ENCODE results near the gene ZBTB40. TPM values are rescaled to one million over a fixed set of nuclear protein-coding genes. Genes with fewer than 3 reads are reported as not detected.

Gene ZBTB40
- total RNA-seq, 1 experiment from 2014 or later: 16.3 TPM

DNA sequence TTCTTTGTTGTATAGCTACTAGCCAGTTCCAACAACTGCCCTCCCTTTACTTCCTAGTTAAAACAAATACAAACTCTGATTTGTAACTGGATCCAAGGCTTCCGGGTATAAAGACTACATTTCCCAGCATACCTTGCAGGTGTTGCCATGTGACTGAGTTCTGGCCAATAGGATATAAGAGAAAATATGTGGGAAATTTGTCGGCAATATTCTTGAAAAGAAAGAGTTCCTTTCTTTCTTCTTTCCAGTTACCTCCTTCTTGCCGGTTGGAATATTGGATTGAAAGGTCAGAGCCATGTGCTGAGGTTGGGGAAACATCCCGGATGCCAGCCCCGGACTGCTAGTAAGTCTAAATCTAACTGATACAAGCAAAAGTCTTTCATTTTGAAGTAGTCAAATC, 23.0 kb upstream of the ZBTB40 start:
- Mint-ChIP-seq H3K4me1 (no peaks in the 10 kb centered on the region), H3K9me3 (peaks cover 0 to 3% of the 10 kb centered on the region in 2 experiments; a peak in 2 of 5 replicates), H3K27me3 (ENCODE audit: low read depth) (no peaks in the 10 kb centered on the region), H3K36me3 (ENCODE audit: insufficient read depth in 1 of 3, low read depth in 3 of 3) (peaks cover 0 to 4% (median 0%) of the 10 kb centered on the region in 3 experiments; a peak in 1 of 7 replicates), H3K4me3 (peak overlapping the region in 1 of 2 experiments; percentile 83; a peak in 2 of 5 replicates), H3K27ac (no peak overlapping the region; a peak in 1 of 7 replicates)
- no peak for DNase-seq
- Histone ChIP-seq H3K27ac (ENCODE audit: insufficient read length, low read depth, low read length) (no peak overlapping the region), H3K27me3 (ENCODE audit: insufficient read depth, low read length) (no peaks in the 10 kb centered on the region), H3K79me1 (ENCODE audit: insufficient read depth, low read depth, low read length, poor library complexity, severe bottlenecking) (no peaks in the 10 kb centered on the region), H2AK5ac (ENCODE audit: insufficient read length, low read length) (no peak overlapping the region), H2BK20ac (ENCODE audit: low read depth, low read length, poor library complexity, severe bottlenecking) (no peak overlapping the region), H4K8ac (replicated peaks; ENCODE audit: insufficient read length, low read depth, low read length) (no peak overlapping the region), H3K56ac (ENCODE audit: insufficient read length, low read depth, low read length) (no peak overlapping the region), H2BK5ac (ENCODE audit: insufficient read length, low read length) (no peak overlapping the region), H4K5ac (ENCODE audit: insufficient read length, low read depth, low read length) (no peak overlapping the region), H2AFZ (ENCODE audit: low read length) (peak overlapping the region; percentile 100), H2BK12ac (ENCODE audit: insufficient read length, low read depth, low read length) (no peak overlapping the region), H3K23ac (ENCODE audit: insufficient read length, low read depth, low read length) (no peak overlapping the region), H3K9ac (ENCODE audit: extremely low read depth, insufficient read length, low read length) (peak overlapping the region; percentile 43), H3K18ac (ENCODE audit: insufficient read length, low read depth, low read length) (no peak overlapping the region), H2BK15ac (ENCODE audit: low read depth, low read length) (no peak overlapping the region), H3K9me3 (ENCODE audit: control insufficient read depth, low read depth, low read length) (no peaks in the 10 kb centered on the region), H3K4ac (ENCODE audit: low read depth, low read length) (no peak overlapping the region), H4K20me1 (ENCODE audit: control insufficient read depth, insufficient read depth, insufficient read length) (no peaks in the 10 kb centered on the region), H3K14ac (ENCODE audit: insufficient read depth, low read length) (no peak overlapping the region), H3K4me1 (ENCODE audit: insufficient read depth, low read length) (no peaks in the 10 kb centered on the region), H4K91ac (ENCODE audit: insufficient read length, low read depth, low read length) (no peak overlapping the region), H3K23me2 (ENCODE audit: insufficient read length, low read depth, low read length, poor library complexity, severe bottlenecking) (no peaks in the 10 kb centered on the region), H3K79me2 (ENCODE audit: insufficient read depth, low read length) (no peaks in the 10 kb centered on the region), H3T11ph (ENCODE audit: low read length) (no peak overlapping the region), H2BK120ac (ENCODE audit: low read depth, low read length, poor library complexity, severe bottlenecking) (no peak overlapping the region), H3K4me2 (ENCODE audit: insufficient read depth, insufficient read length, low read length) (peak overlapping the region; percentile 42)
- no CpG with 5 or more reads among the region's 5 CpGs for WGBS (ENCODE audit: extremely low coverage, insufficient read length, low lambda C conversion rate)
- TF ChIP-seq, protein P1, sequence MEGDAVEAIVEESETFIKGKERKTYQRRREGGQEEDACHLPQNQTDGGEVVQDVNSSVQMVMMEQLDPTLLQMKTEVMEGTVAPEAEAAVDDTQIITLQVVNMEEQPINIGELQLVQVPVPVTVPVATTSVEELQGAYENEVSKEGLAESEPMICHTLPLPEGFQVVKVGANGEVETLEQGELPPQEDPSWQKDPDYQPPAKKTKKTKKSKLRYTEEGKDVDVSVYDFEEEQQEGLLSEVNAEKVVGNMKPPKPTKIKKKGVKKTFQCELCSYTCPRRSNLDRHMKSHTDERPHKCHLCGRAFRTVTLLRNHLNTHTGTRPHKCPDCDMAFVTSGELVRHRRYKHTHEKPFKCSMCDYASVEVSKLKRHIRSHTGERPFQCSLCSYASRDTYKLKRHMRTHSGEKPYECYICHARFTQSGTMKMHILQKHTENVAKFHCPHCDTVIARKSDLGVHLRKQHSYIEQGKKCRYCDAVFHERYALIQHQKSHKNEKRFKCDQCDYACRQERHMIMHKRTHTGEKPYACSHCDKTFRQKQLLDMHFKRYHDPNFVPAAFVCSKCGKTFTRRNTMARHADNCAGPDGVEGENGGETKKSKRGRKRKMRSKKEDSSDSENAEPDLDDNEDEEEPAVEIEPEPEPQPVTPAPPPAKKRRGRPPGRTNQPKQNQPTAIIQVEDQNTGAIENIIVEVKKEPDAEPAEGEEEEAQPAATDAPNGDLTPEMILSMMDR (conservative IDR thresholded peaks at IDR 0.05): no peak
